T47D (cell line): ENCODE results near the gene SLC51A.
"Not testable (repeated sequence)": the region's sequence is repeated elsewhere in the genome, so short reads cannot be mapped to it uniquely, and the experiment has no call there.

Experiments
- DNase-seq, 2 experiments: peaks; one replicate each; pipeline versions ENCODE4 v3.0.0 to v3.0.0-alpha.2; 2011 to 2012; ENCODE audit warnings: low read depth in 1 of 2, low spot score in 1 of 2
- JUND ChIP-seq: IDR thresholded peaks from 2 replicates; pipeline ENCODE4 v1.6.1; 2012; ENCODE audit warnings: low read depth
- in situ Hi-C: cut with HindIII; loops from 2 replicates; pipeline ENCODE4 v1.10.0; 2016; ENCODE audit warnings: low sequenced_read_pairs, low pct_unique_long_range_greater_than_20kb

The SLC51A gene

DNA sequence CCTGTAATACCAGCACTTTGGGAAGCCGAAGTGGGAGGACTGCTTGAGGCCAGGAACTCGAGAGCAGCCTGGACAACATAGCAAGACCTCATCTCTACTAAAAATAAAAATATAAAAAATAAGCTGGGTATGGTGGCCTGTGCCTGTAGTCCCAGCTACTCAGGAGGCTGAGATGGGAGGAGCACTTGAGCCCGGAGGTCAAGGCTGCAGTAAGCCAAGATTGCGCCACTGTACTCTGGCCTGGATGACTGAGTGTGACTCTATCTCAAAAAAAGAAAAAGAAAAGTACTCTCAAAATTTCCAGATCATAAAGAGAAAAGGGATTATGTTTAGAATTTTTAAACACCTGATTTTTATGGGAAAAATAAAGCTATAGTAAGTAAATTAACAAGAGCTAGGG lies 24.1 kb downstream of the SLC51A start:
- TF ChIP-seq JUND: no peak
- DNase-seq: no peak
- in situ Hi-C loops: no loop called here

DNA sequence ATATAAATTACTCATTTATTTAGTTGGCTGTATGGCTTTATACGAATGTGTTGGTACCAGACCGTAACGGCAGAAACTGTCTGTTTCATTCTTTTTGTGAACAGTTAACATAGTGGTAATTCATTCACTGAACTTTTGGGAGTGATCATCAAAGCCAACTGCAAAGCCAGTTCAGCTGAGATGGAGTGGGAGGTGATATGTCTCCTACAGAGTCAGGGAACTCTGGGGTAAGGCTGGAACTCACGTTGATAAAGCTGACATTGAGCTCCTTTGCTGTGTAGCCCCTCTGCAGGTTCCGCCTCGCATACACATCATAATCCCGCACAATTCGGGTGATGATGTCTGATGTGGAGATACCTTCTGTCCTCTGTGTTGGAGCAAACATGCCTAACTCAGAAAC lies 25.4 kb downstream of the SLC51A start:
- TF ChIP-seq JUND: no peak
- no peak for DNase-seq
- in situ Hi-C loops: no loop called here

DNA sequence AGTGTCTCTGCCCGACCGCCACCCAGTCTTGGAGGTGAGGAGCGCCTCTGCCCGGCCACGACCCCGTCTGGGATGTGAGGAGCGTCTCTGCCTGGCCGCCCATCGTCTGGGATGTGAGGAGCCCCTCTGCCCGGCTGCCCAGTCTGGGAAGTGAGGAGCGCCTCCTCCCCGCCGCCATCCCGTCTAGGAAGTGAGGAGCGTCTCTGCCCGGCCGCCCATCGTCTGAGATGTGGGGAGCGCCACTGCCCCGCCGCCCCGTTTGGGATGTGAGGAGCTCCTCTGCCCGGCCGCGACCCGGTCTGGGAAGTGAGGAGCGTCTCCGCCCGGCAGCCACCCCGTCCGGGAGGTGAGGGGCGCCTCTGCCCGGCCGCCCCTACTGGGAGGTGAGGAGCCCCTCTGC lies 27.8 kb downstream of the SLC51A start:
- in situ Hi-C loops, DNase-seq: not testable (repeated sequence)

DNA sequence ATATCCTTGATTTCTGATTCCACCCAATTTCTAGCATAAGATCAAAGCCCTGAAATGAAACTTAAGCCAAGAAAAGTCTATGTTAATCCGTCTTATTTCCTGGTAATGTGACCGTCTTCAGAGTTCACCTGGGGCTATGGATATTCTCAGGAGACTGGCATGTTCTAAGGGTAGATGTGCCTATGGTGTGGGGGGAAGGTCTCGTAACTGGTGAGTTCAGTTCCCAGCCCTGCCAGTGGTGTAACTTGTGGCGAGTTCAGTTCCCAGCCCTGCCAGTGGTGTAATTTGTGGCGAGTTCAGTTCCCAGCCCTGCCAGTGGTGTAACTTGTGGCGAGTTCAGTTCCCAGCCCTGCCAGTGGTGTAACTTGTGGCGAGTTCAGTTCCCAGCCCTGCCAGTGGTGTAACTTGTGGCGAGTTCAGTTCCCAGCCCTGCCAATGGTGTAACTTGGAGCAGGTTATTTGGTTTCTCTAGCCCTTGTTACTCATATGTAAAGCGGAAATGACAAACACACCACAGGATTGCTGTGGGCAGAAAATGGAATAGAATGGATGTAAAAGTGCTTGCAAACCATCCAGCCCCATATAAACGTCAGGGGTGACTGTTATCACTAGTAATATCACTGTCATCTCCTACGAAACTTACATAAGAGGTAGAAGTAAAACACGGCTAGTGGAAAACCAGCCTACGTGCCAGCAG lies 30.4 kb downstream of the SLC51A start:
- DNase-seq: no peak
- in situ Hi-C loops: no loop called here
- TF ChIP-seq JUND: no peak

DNA sequence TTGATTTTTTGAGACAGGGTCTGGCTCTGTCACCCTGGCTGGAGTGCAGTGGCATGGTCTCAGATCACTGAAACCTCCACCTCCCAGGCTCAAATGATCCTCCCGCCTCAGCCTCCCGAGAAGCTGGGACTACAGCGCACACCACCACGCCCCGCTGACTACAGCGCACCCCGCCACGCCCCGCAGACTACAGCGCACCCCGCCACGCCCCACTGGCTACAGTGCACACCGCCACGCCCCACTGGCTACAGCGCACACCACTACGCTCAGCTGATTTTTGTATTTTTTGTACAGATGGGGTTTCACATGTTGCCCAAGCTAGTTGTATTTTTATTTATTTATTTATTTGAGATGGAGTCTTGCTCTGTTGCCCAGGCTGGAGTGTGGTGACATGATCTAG lies 35.6 kb downstream of the SLC51A start:
- no peak for TF ChIP-seq JUND
- in situ Hi-C loops: no loop called here
- no peak for DNase-seq

DNA sequence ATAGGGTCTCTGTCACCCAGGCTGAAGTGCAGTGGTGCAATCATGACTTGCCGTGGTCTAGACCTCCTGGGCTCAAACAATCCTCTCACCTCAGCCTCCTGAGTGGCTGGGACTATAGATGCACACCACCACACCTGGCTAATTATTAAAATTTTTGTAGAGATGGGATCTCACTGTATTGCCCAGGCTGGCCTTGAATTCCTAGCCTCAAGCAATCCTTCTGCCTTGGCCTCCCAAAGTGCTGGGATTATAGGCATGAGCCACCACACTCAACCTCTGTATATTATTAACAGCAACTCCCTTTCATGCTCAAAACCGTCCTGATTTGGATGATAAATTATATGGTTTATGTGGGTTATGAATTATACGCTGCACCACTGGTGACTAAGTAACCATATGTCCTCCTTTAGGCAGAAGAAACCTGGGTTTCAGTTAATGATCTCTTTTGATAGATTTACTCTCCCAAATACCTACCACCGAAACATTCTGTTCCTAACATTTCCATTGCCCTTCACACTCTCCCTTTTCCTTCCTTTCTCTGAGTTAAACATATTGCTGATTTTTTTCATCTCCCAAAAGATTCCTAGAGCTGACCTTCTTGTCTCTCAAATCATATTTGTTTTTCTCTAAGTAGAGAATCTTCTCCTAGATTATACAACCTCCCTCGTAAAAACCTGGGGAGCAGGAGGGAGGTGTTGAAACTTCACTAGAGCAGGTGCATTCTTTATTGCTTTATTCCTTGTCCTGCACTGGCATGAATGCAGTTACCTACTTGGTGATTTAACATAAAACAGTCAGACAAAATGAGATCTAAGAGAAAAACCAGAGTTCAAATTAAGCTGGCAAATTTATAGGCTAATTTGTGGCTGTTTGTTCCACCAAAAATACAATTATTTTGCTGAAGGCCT lies 38.3 kb downstream of the SLC51A start:
- in situ Hi-C loops: no loop called here
- DNase-seq: no peak
- TF ChIP-seq JUND: no peak

DNA sequence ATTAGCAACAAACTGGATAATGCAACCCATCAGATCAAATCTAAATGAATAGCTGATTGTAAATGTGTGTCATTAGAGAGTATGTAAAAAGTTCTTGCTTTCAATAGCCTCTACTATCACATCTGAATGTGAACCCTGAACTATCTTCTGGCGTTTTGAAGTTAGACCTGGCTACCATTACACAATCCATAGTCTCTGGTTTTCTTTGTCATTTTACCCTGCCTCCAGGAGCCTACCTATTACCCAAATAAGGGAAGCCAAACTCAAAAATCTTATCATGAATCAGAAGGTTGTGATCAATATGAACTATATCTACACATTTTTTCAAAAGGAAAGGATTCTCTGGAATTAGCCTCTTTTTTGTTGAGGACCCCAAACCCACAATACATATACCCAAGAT lies 39.4 kb downstream of the SLC51A start:
- in situ Hi-C loops: no loop called here
- TF ChIP-seq JUND: no peak
- DNase-seq: no peak

DNA sequence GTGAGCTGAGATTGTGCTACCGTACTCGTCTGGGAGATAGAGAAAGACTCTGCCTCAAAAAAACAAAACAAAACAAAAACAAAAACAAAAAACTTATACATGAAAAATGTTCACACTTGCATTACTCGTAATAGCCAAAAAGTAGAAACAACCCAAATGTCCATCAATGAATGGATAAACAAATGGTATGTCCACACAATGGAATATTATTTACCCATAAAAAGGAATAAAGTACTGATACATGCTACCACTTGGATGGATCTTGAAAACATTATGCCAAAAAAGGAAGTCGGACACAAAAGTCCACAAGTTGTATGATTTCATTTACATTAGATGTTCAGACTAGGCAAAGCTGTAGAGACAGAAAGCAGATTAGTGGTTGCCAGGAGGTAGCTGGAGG lies 44.5 kb downstream of the SLC51A start:
- no peak for DNase-seq
- TF ChIP-seq JUND: no peak
- in situ Hi-C loops: no loop called here

DNA sequence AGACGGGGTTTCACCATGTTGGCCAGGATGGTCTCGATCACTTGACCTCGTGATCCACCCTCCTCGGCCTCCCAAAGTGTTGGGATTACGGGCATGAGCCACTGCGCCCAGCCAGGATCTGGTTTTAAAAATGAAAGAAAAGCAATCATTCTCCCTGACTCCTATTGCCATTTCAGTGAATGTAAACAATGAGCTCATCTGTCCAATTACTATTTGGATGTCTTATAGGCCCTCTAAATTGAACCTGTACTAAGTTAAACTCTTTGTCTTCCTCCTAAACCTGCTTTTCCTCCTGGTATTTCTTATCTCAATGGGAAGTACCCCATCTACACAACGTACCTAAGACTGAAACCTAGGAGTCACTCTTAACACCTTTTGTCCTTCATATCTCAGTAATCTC lies 47.5 kb downstream of the SLC51A start:
- no peak for TF ChIP-seq JUND
- DNase-seq: no peak
- in situ Hi-C loops: no loop called here

DNA sequence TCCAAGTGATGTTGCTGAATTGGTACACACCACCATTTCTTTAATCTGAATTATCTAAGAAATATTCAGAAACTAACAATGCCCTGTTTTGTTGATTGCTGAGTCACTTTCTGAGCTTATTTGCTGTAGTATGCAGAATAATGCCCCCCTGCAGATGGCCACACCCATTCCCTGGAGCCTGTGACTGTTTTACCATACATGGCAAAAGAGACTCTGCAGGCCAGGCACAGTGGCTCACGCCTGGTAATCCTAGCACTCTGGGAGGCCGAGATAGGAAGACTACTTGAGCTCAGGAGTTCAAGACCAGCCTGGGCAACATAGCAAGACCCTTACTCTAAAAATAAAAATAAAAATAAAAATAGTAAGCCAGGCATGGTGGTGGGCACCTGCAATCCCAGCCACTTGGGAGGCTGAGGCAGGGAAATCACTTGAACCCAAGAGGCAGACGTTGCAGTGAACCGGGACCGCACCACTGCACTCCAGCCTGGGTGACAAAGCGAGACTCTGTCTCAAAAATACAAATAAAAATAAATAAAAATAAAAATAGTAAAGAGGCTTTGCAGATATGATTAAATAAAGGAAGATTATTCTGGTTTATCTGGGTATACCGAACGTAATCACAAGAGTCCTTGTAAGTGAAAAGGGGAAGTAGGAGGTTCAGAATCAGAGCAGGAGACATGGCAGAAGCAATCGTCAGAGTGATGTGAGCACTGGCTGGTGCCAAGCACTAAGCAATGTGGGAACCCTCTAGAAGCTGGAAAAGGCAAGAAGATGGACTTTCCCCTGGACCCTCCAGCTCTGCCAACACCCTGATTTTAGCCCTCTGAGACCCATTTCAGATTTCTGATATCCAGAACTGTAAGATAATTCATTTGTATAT lies 52.2 kb downstream of the SLC51A start:
- in situ Hi-C loops: no loop called here

DNA sequence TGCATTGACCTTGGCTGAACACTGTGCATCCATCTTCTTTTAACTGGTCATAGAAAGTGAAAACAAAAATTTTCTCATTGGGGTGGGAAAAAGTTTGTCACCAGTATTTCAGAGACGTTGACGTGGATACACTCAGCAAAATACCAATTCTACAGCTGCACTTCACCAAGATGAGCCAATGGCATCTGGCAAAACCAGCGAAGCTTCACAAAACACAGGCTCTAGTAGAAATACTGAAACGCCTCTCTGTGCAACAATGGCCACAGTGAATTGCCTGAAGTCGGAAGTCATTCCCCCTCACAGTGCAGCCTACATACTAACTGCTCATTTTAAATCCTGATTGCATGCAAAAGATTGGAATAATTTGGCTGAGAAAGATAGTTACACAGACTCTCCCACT lies 54.2 kb downstream of the SLC51A start:
- in situ Hi-C loops: no loop called here
- no peak for DNase-seq
- TF ChIP-seq JUND: no peak

More for the DNA sequence above, 52.2 kb downstream of the SLC51A start:
- DNase-seq: no peak
- no peak for TF ChIP-seq JUND

DNA sequence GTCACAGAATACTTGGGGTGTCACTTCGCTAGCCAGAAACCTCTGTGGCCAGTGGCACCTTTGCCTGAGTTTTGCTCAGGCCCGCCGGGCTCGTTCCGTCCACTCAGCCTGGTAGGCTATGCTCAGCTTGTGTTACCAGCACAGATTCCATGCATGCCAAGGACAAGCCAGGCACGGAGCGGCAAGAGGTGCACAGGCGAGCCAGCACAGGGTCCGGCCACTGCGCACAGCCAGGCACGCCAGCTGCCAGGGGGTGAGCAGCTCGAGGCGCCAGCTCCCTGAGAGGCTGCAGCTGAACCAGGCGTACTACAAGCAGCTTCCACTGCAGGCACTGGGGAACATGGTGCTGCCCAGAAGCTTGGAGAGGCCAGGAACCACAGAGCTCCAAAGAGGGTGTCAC lies 56.5 kb downstream of the SLC51A start:
- in situ Hi-C loops: no loop called here
- DNase-seq: no peak
- TF ChIP-seq JUND: no peak
